Retinal pigment epithelial cell (primary cell): ENCODE data around the gene MCTP1.

Experiments
- DNase-seq: peaks from one replicate; pipeline ENCODE4 v3.0.0-alpha.2; 2010; ENCODE audit warnings: low read depth
- H3K4me3 ChIP-seq: 2 replicates; pipeline ENCODE4 v1.5.1; 2011; ENCODE audit warnings: mild to moderate bottlenecking, low read length, control low read depth, moderate library complexity
- CTCF ChIP-seq: conservative IDR thresholded peaks from 2 replicates; pipeline ENCODE4 v1.5.1; 2011; ENCODE audit warnings: low read depth, low read length, control low read depth, inconsistent platforms

The MCTP1 gene

GRCh38 chr5:95098012-95098411 is 186.9 kb downstream of the MCTP1 start:
- TF ChIP-seq CTCF = no peak
- DNase-seq = no peak
- H3K4me3 ChIP-seq = no peak overlapping the region

- H3K4me3 ChIP-seq = no peak overlapping the region
- no peak for DNase-seq
- TF ChIP-seq CTCF = no peak
Observed at GRCh38 chr5:95093211-95093610, 191.7 kb downstream of the MCTP1 start.

GRCh38 chr5:95090774-95091173 is 194.1 kb downstream of the MCTP1 start:
- DNase-seq = no peak
- no peak overlapping the region for H3K4me3 ChIP-seq
- no peak for TF ChIP-seq CTCF

GRCh38 chr5:95087816-95088317 is 197.0 kb downstream of the MCTP1 start:
- no peak for TF ChIP-seq CTCF
- no peak overlapping the region for H3K4me3 ChIP-seq
- no peak for DNase-seq

GRCh38 chr5:95086927-95087815 is 197.7 kb downstream of the MCTP1 start:
- DNase-seq = no peak
- no peak overlapping the region for H3K4me3 ChIP-seq
- TF ChIP-seq CTCF = no peak

- H3K4me3 ChIP-seq = no peak overlapping the region
- DNase-seq = no peak
- no peak for TF ChIP-seq CTCF
Observed at GRCh38 chr5:95084757-95085156, 200.1 kb downstream of the MCTP1 start.

- DNase-seq = no peak
- no peak for TF ChIP-seq CTCF
- H3K4me3 ChIP-seq = no peak overlapping the region
Observed at GRCh38 chr5:95083606-95084005, 201.3 kb downstream of the MCTP1 start.
